Loucy (cell line): ENCODE data around the gene MAPKAP1.

ENCODE experiments used
- EZH2phosphoT487 ChIP-seq: fragments of 200-600 bp; IDR thresholded peaks from 2 replicates; pipeline ENCODE4 v1.6.1; 2018; ENCODE audit warnings: antibody characterized with exemption, mild to moderate bottlenecking, moderate library complexity, borderline replicate concordance
- TF ChIP-seq, protein P1 (sequence below): fragments of 200-600 bp; sonication (generic); conservative IDR thresholded peaks from 2 replicates; pipeline ENCODE4 v1.5.1; 2014; ENCODE audit warnings: mild to moderate bottlenecking, antibody characterized with exemption, low read length

GRCh38 chr9:125505988-125506438 lies 201.0 kb downstream of the MAPKAP1 start:
- TF ChIP-seq EZH2phosphoT487 = no peak
- TF ChIP-seq, protein P1, sequence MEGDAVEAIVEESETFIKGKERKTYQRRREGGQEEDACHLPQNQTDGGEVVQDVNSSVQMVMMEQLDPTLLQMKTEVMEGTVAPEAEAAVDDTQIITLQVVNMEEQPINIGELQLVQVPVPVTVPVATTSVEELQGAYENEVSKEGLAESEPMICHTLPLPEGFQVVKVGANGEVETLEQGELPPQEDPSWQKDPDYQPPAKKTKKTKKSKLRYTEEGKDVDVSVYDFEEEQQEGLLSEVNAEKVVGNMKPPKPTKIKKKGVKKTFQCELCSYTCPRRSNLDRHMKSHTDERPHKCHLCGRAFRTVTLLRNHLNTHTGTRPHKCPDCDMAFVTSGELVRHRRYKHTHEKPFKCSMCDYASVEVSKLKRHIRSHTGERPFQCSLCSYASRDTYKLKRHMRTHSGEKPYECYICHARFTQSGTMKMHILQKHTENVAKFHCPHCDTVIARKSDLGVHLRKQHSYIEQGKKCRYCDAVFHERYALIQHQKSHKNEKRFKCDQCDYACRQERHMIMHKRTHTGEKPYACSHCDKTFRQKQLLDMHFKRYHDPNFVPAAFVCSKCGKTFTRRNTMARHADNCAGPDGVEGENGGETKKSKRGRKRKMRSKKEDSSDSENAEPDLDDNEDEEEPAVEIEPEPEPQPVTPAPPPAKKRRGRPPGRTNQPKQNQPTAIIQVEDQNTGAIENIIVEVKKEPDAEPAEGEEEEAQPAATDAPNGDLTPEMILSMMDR = no peak
